ENCODE measurements around the gene KAZN. TPM values are rescaled to one million over a fixed set of nuclear protein-coding genes. Genes with fewer than 3 reads are reported as not detected.
A peak's percentile ranks its signal among the peaks of the same experiment; 100 is the strongest.

Gene KAZN
- total RNA-seq, 1 donor, result 3.9 TPM

GRCh38 chr1:14775434-14775833 lies 176.9 kb downstream of the KAZN start:
- DNase-seq (ENCODE audit: low read depth), result no peak
- no peak for TF ChIP-seq CTCF (IDR thresholded peaks at IDR 0.05; ENCODE audit: insufficient read depth, low read length)

GRCh38 chr1:14777516-14778506 lies 179.3 kb downstream of the KAZN start:
- no peak for DNase-seq (ENCODE audit: low read depth)
- TF ChIP-seq CTCF (IDR thresholded peaks at IDR 0.05; ENCODE audit: insufficient read depth, low read length), result no peak
- H3K4me3 ChIP-seq (ENCODE audit: low read depth, low read length), result no peak overlapping the region

More at GRCh38 chr1:14775434-14775833, 176.9 kb downstream of the KAZN start:
- no peak overlapping the region for H3K4me3 ChIP-seq (ENCODE audit: low read depth, low read length)

- TF ChIP-seq CTCF (IDR thresholded peaks at IDR 0.05; ENCODE audit: insufficient read depth, low read length), result no peak
- DNase-seq (ENCODE audit: low read depth), result no peak
These were observed 180.0 kb downstream of the KAZN start for GRCh38 chr1:14778541-14778897.

GRCh38 chr1:14778898-14779865 lies 180.7 kb downstream of the KAZN start:
- no peak overlapping the region for H3K4me3 ChIP-seq (ENCODE audit: low read depth, low read length)
- peak; percentile 61 for TF ChIP-seq CTCF (IDR thresholded peaks at IDR 0.05; ENCODE audit: insufficient read depth, low read length)
- DNase-seq (ENCODE audit: low read depth), result peak; percentile 14

More at GRCh38 chr1:14778541-14778897, 180.0 kb downstream of the KAZN start:
- H3K4me3 ChIP-seq (ENCODE audit: low read depth, low read length), result no peak overlapping the region

- no peak for TF ChIP-seq CTCF (IDR thresholded peaks at IDR 0.05; ENCODE audit: insufficient read depth, low read length)
- H3K4me3 ChIP-seq (ENCODE audit: low read depth, low read length), result no peak overlapping the region
- no peak for DNase-seq (ENCODE audit: low read depth)
These were observed 181.8 kb downstream of the KAZN start for GRCh38 chr1:14780271-14780670.

- no peak for DNase-seq (ENCODE audit: low read depth)
- TF ChIP-seq CTCF (IDR thresholded peaks at IDR 0.05; ENCODE audit: insufficient read depth, low read length), result no peak
- H3K4me3 ChIP-seq (ENCODE audit: low read depth, low read length), result no peak overlapping the region
These were observed 183.3 kb downstream of the KAZN start for GRCh38 chr1:14781811-14782210.

Measured in fibroblast of the aortic adventitia (primary cell).